Activated gamma-delta T cell (primary cell): ENCODE measurements around the gene ZMAT5.
A peak's percentile ranks its signal among the peaks of the same experiment; 100 is the strongest.
"Not testable (repeated sequence)": the region's sequence is repeated elsewhere in the genome, so short reads cannot be mapped to it uniquely, and the experiment has no call there.

Experiments
- DNase-seq: peaks from one replicate; lab custom pipeline; 2025; lab: John Stamatoyannopoulos, UW

The ZMAT5 gene

GRCh38 chr22:29786031-29786430, 19.2 kb upstream of the ZMAT5 start:
- DNase-seq: no peak

DNA sequence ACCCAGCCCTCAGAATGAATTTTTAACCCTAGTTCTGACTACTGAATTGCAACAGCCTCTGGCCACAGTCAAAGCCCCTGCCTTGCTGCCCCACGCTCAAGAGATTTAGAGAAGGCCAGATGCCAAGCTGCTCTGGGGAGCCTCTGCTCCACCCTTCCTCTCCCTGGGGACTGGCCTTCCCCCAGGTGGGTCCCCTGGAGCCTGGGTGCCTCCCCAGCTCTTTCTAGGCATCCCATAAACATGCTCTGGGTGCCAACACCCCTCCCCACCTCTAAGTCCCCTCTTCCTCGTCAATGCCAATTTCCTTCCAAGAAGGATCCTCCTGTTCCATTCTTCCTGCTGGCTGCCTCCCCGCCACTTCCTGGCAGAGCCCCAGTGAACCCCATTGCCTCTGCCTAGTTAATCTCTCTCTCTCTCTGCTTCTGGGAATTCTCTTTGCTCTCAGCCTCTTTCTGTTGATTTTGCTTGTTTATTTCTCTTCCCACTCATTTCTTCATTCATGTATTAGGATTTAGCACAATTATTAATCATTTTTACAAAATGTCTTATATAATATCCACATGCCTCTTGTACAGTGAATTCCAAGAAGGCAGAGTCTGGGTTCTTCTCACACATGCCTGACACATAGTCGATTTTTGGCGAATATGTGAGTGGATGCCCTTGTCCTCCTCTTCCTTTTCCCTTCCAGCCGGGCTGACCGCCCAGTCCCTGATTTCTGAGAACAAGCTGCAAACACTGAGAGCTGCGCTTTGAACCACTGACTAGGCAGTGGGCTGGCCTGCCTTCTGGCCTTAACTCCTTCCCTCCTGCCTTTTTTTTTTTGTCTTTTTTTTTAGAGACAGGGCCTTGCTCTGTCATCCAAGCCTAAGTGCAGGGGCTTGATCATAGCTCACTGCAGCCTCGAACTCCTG, 17.9 kb upstream of the ZMAT5 start:
- no peak for DNase-seq

GRCh38 chr22:29782061-29782845, 15.4 kb upstream of the ZMAT5 start:
- DNase-seq: no peak

- no peak for DNase-seq
Observed at GRCh38 chr22:29780748-29781676, 14.2 kb upstream of the ZMAT5 start.

- no peak for DNase-seq
Observed at GRCh38 chr22:29780220-29780619, 13.4 kb upstream of the ZMAT5 start.

- DNase-seq: no peak
Observed at GRCh38 chr22:29773233-29773632, 6.4 kb upstream of the ZMAT5 start.

- DNase-seq: no peak
Observed at GRCh38 chr22:29772170-29772641, 5.4 kb upstream of the ZMAT5 start.

- DNase-seq: no peak
Observed at GRCh38 chr22:29769723-29770321, 3.0 kb upstream of the ZMAT5 start.

- DNase-seq: no peak
Observed at GRCh38 chr22:29768052-29768693, 1.4 kb upstream of the ZMAT5 start.

DNA sequence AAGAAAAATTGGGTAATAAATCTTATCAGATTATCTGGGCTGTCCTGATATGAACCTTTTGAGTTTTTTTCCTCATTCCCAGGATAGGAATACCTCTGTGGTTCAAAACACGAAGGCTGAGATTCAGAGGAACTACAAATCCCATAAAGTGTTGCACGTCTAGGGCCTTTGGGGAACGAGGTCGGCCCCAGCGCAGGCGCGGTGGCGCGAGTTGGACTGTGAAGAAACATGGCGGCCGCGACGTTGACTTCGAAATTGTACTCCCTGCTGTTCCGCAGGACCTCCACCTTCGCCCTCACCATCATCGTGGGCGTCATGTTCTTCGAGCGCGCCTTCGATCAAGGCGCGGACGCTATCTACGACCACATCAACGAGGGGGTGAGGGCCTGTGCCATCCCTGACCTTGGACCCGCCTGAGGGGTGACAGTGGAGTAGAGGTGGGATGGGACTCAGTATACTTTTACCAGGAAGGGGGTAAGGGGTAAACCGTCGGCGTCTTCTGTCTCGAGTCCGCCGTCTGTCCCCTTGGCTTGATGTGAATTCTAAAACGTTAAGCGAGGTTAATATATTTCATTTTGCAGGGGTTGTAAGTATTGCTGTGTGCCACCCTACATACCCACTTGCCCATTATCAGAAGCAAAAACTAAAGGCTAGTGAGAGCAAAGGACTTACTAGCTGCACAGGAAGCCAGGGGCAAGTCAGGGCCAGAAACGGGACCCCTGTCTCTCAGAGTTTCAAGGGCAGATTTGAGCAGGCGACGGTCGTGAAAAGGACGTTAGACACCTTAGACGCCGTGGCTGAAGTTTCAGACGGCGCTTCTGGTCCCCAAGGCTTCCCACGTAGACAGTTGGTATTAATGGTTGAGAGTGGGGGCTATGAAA, 604 bp upstream of the ZMAT5 start, which contains the start of gene UQCR10:
UQCR10 (plus strand) TSS at position 199 of the 881 bp plus-strand sequence; CDS start at position 229, 30 bp downstream.
- peak; percentile 91 for DNase-seq

GRCh38 chr22:29765905-29766631, 739 bp downstream of the ZMAT5 start:
- no peak for DNase-seq

GRCh38 chr22:29762263-29762662, 4.5 kb downstream of the ZMAT5 start:
- DNase-seq: no peak

DNA sequence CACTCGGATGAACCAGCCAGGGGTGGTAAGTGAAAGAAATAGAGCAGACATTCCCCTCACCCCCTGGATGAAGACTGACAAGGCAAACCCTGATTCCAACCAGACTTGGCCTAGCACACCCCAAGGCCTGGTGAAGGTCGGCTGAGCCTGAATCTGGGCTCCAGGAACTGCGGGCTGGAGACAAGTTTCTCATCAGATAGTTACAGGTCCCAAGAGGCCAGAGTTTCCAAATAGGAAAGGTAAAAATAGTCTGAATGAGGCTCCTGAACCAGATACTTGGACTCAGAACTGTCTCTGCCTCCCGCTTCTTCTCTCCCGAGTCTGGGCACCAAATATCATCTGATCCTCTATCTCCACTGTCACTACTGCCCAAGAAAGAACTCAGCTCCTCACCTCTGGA, 7.8 kb downstream of the ZMAT5 start:
- no peak for DNase-seq

DNA sequence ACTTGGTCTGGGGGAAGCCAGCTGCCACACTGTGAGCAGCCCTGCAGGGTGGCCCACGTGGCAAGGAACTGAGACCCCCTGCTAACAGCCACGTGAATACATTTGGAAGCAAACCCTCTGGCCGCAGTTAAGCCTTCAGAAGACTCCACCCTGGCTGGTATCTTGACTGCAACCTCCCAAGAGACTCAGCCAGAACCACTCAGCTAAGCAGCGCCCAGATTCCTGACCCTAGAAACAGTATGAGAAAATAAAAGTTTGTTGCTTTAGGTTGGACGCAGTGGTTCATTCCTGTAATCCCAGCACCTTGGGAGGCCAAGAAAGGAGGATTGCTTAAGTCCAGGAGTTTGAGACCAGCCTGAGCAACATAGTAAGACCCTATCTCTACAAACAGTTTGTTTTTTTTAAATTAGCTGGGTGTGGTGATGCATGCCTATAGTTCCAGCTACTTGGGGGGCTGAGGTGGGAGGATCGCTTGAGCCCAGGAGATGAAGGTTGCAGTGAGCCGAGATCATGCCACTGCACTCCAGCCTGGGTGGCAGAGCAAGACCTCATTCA, 8.7 kb downstream of the ZMAT5 start:
- no peak for DNase-seq

GRCh38 chr22:29757096-29757495, 9.7 kb downstream of the ZMAT5 start:
- no peak for DNase-seq

DNA sequence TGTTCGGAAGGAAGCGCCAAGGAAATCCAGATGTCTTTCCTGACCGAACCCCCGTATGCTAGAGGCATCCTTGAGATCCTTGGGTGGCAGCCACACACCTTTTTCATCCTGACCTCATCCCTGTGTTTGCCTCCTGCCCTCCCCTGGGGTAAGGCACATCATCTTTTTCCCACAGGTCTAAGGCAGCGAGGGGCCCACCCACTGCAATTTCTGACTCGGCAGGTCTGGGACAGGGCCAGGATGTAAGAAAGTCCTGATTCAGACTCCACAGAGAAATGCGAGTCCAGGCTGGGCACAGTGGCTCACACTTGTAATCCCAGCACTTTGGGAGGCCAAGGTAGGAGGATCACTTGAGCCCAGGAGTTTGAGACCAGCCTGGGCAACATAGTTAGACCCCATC, 10.5 kb downstream of the ZMAT5 start:
- DNase-seq: no peak

- DNase-seq: no peak
Observed at GRCh38 chr22:29755889-29756288, 10.9 kb downstream of the ZMAT5 start.

DNA sequence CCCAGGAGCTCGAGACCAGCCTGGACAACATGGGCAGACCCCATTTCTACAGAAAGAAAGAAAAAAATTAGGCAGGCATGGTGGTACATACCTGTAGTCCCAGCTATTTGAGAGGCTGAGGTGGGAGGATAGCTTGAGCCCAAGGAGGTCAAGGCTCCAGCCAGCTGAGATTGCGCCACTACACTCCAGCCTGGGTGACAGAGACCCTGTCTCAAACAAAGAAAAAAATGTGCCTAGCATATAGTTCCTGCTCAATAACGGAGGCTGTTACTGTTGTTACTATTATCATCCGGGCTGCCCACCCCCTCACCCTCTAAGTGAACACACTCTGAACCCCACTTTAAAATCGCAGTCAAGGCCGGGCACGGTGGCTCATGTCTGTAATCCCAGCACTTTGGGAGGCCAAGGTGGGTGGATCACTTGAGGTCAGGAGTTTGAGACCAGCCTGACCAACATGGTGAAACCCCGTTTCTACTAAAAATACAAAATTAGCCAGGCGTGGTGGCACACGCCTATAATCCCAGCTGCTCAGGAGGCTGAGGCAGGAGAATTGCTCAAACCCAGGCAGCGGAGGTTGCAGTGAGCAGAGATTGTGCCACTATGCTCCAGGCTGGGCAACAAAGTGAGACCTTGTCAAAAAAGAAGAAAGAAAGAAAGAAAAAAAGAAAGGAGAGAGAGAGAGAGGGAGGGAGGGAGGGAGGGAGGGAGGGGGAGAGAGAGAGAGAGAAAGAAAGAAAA, 12.0 kb downstream of the ZMAT5 start:
- not testable (repeated sequence) for DNase-seq
